T-helper 2 cell (primary cell): ENCODE data around the gene ENOX1.

Source experiments
- DNase-seq, 5 experiments: peaks; one replicate each; pipeline versions ENCODE4 v3.0.0 to v3.0.0-alpha.2; 2012 to 2022

The ENOX1 gene

GRCh38 chr13:43737392-43737923 lies 49.3 kb downstream of the ENOX1 start:
- no peak for DNase-seq

DNA sequence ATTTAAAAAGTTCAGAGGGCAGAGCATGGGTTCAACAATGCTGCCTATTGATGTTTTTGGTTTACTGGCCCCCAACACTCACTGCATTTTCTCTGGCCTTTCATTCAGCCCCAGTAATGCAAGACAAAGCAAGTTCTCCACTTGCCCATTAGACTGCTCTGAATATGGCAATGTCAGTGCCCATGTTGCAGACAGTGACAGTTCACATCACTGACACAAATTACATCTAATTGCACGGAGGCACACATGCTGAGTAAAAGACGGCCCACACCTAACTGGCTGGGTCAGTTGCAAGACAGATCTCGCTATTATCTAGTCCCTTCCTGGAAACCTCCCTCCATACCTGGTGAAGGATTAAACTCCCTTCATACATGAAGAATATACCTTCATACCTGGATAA lies 54.0 kb downstream of the ENOX1 start:
- DNase-seq = no peak

GRCh38 chr13:43731296-43731695 lies 55.5 kb downstream of the ENOX1 start:
- no peak for DNase-seq

DNA sequence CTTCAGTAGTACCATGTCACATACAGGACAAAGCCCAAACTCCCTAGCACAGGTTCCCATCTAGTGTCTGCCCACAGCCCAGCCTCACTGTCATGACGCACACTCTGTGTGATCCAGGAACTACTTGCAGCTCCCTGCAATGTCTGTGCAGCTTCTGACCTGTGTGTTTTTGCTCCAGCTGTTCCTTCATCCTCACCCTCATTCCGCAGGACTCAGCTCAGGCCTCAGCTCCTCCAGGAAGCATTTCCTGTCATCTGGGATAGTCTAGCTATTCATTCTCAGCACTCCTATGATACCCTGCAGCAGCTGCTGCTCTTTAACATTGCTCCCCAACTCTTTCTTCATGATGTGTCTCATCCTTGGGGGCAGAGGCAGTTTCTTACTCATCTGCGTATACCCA lies 56.1 kb downstream of the ENOX1 start:
- no peak for DNase-seq

DNA sequence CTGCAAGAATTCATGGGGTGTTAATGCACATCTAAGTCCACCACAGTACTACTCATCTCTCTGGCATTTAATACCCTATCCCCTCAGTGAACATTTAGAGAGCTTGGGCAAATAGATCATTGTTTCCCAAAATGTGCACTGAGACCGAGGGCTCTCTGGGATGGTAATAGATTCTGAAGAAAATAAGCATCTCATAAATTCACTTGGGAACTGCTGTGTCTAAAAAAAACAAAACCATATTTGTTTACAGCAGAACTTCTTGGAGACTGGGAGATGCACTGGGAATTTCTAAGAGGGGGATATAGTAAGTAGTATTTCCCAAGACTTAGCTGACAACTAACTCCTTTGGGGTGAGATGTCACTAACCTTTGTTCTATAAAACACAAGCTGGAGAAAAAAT lies 58.4 kb downstream of the ENOX1 start:
- DNase-seq = no peak

- no peak for DNase-seq
These were observed 58.9 kb downstream of the ENOX1 start for GRCh38 chr13:43727856-43728255.

DNA sequence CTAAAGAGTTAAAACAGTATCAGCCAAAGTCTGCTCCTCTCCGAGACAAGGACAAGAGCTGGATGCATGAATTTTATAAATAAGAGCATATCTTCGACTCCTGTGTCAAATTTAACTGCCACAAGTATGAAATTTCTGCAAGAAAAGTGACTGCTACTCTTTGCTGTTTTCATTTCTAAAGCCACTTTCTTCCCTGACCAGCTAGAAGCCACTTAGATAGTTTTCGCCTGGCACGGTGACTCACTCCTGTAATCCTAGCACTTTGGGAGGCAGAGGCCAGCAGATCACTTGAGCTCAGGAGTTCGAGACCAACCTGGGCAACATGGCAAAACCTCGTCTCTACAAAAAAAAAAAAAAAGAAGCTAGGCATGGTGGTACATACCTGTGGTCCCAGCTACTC lies 61.3 kb downstream of the ENOX1 start:
- DNase-seq = no peak

- DNase-seq = no peak
These were observed 65.9 kb downstream of the ENOX1 start for GRCh38 chr13:43720780-43721397.

- no peak for DNase-seq
These were observed 88.0 kb downstream of the ENOX1 start for GRCh38 chr13:43698758-43699157.

- no peak for DNase-seq
These were observed 88.8 kb downstream of the ENOX1 start for GRCh38 chr13:43698009-43698408.

DNA sequence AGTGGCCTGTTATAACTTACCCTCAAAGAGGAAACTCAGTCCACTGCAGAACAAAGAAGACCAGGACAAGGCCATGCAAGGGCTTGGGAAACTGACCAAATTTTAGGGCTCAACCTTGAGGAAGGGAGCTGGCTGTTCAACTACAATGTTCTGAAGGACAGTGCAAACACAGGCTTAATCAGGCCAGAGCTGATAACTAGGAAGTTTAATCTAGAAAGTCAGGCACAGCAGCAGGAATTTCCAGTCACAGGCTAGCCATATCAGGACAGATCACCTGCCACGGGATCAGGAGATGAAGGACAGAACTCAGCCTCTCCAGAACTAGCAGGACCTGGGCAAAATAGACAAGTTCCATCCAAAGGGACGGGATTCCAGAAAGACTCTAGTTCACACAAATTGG lies 89.4 kb downstream of the ENOX1 start:
- no peak for DNase-seq

DNA sequence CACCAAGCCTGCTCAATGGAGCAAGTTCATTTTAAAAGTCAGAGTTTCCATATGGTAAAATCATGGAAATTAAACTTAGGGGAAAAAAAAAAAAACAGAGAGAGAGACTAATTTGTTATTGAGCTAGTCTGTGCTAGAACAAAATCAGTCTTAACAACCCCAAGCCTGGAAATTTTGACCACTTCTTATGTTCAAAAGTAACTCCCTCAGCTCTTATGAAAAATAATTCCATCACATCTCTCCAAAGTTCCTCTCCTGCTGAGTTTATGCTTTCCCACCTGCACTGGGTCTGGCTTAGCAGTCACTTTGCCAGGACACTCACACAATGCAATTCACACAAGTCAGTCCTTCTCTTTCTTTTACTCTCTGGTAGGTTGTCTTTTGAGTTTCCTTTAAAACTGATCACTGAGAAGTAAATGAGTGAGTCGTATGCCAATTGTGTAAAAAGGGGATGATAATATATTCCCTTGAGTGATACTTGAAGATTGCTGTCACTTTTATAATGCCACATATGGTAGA lies 92.6 kb downstream of the ENOX1 start:
- no peak for DNase-seq

- DNase-seq = no peak
These were observed 93.1 kb downstream of the ENOX1 start for GRCh38 chr13:43693639-43694038.

- DNase-seq = no peak
These were observed 98.4 kb downstream of the ENOX1 start for GRCh38 chr13:43688227-43688907.

- no peak for DNase-seq
These were observed 99.7 kb downstream of the ENOX1 start for GRCh38 chr13:43687038-43687437.

DNA sequence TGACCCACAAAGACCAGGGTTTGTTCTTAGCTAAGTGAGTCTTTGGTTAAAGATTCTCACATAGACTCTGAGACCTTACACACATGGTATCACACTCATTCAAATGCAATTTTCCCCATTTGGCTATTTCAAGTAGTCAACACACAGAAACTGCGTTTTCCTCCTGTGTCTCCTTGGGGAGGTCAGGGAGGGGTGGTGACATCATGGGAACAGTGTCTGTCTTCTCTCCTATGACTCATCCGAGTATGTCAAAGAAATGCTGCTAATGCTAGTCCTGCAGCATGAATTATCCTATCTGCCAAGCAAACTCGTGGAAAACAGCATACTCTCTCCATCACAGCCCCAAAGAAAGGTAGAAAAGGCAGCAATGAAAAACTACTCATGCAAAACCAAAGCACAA lies 100.2 kb downstream of the ENOX1 start:
- DNase-seq = no peak

DNA sequence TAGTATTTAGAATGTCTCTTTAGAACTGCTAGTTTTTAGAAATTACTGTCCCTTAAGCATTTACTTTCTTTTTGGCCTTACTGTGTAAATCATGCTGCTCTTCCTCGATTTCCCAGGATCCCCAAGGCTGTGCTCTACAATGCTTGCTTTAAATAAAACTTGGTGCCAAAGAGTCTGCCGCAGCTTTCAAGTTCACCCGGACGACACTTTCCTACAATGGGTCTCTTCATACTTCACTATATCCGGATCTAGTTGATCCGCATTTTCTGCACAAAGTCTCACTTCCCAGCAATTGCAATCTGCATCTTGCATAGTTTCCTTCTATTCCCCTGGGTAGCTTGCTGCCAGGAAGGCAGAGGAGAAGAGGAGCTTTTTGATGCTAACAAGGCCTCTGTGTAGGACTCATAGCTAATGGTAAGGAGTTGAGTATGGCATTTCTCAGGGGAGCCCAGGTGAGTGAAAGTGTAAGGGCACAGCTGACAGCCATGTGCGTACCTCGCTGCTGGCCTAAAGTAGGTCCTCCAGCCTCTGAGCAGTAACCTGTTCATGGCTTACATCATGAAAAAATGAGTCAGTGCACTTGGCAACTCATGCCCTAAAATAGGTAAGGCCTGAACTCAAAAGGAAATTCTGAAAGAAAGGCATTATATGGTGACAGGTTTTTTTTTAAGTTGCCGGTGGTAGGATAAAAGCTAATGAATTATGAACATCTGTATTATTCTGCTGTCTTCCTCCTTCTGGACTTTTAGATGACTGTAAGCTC lies 101.6 kb downstream of the ENOX1 start:
- DNase-seq = no peak

DNA sequence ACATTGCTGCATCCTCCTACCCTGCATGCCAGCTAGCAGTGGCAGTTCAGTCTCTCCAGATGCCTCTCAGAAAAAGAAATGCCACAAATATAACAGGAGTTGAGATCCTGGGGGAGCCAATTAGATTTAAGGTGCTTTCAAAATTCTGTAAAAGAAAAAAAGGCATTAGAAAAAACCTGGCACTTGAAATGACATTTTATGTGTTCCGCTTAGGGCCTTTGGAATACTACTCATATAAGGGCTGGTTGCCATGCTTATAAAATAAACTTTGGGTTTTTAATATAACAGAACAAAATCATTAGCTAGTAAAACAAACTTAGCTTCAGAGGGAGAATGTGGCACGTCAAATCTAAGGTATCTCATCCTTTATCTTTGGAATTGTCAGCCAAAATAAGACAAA lies 104.1 kb downstream of the ENOX1 start:
- no peak for DNase-seq

- DNase-seq = no peak
These were observed 110.5 kb downstream of the ENOX1 start for GRCh38 chr13:43676320-43676719.

DNA sequence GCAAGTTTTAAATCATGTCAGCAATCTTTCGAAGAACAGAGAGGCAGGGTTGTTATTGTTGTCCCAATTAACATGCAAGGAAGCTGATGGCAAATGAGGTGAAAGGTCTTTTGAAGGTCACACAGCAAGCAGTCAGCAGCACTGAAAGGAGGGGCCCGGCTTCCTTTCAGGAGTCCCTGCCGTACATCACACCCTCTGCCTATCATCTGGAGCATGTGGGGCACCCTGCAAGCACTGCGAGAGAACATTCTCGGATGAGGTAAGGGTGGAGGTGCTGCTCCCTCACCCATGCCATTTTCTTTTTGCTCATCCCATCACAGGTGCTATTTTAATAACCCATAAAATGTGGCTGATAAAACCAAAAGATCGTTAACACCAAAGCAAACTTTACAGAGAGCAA lies 111.2 kb downstream of the ENOX1 start:
- DNase-seq = no peak

GRCh38 chr13:43669964-43670363 lies 116.8 kb downstream of the ENOX1 start:
- DNase-seq = no peak

GRCh38 chr13:43669101-43669500 lies 117.7 kb downstream of the ENOX1 start:
- no peak for DNase-seq

DNA sequence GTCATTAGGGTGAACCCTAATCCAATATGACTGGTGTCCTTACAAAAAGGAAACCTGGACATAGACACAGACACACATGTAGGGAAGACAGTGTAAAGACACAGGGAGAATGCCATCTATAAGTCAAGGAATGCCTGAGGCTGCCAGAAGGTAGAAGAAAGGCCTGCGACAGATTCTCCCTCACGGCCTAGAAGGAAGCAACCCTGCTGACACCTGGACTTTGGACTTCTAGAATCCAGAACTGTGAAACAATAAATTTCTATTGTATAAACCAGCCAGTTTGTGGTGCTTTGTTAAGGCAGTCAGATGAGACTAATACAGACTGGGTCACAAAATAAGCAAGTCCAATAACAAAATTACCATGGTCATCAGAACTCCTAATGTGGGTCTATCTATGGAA lies 120.4 kb downstream of the ENOX1 start:
- DNase-seq = no peak

- DNase-seq = no peak
These were observed 121.4 kb downstream of the ENOX1 start for GRCh38 chr13:43665388-43665787.
